GM19025 (cell line): ENCODE measurements around the gene TIGAR.

ENCODE experiments used
- ATAC-seq: cut with Tn5 transposase; IDR thresholded peaks from one replicate; pipeline ENCODE4 v1.9.1; 2021; ENCODE audit warnings: mild to moderate bottlenecking, low read depth, moderate library complexity; ENCODE audit not compliant: unreplicated experiment

The TIGAR gene

DNA sequence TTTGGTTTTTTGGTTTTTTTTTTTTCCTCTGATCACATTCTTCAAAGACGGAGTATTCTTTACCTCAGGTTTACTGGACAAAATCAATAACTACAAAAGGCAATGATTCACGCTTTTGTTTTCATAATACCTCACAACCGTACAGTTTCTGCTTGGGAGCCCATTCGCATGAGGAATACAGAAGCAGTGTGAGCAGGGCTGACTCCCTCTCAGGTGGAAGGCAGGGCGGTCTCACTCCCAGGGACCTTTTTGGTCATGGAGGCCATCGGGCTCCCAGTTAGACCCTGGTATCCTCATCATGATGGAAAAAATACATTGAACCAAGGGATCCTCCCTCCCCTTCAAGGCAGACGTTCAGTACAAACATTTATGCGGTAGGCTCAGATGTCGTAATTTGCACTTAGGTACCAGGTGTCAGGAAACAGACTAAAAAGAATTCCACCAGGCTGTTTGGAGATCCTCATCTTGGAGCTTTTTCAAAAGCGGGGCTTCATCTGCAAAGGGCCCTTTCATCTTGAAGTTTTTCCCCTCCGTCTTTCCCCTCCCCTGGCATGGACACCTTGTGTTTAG is 19.0 kb upstream of the TIGAR start:
- ATAC-seq = no peak

DNA sequence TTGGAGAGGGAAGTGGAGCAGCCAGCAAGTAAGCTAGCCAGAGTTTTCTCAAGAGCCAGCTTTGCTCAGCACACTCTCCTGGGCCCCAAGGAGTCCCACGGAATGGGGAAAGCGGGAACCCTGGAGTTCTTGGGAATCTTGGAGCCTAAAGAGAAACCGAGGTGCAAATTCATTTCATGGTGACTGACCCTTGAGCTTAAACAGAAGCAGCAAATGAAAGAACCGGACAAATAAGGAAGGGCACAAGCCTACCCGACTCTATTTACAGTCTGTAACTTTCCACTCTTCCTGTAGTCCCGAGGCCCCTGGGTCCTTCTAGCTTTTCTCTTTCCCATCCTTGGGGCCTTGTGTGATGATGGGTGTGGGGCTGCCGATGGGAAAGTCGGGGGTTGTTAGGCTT is 18.1 kb upstream of the TIGAR start:
- ATAC-seq = no peak

DNA sequence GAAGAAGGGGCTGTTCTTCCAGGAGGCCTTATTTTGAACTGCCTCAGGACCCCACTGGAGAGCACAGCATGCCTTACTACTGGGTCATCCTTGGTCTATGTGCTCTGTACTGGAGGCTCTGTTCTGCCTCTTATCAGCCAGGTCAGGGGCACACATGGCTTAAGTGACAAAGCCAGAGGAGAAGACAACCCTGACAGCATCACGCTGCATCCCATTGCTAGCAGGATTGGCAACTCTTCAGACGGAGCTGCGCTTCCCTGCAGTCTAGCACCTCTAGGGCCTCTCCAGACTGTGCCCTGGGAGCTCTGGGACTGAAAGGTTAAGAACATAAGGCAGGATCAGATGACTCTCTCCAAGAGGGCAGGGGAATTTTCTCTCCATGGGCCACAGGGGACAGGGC is 17.3 kb upstream of the TIGAR start:
- ATAC-seq = no peak

DNA sequence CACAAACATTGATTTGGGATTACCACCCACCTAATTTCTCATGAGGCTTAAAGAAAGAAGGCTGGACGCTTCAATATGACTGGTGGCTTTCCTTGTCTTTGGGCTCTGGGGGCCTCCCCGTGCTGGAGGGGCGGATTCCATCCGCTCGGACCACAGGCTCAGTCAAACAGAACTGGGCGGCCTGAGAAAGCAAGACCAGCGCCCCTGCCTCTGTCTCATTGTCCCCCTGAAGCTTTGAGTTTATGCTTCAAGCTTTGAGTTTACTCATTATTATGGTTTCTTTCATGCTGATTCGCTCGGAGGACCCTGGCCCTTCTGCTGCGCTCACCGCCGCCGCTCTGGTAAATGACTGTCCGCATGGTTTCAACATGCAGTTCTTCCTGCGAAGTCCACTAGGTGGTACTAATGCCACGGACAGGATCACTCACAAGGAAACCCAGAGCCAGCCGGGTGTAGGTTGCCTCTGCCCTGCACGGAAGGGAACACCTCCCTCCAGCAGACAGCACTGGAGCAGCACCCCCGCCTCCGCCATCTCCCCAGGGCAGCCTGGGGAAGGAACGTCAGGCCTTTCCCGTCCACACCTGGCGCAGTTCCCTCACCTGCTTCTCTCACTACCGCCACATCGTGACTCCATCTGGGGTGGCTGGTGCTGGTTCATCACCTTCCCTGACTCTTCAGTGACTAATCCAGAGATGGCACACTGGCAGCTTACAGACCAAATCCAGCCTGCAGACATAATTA is 13.2 kb upstream of the TIGAR start:
- no peak for ATAC-seq

DNA sequence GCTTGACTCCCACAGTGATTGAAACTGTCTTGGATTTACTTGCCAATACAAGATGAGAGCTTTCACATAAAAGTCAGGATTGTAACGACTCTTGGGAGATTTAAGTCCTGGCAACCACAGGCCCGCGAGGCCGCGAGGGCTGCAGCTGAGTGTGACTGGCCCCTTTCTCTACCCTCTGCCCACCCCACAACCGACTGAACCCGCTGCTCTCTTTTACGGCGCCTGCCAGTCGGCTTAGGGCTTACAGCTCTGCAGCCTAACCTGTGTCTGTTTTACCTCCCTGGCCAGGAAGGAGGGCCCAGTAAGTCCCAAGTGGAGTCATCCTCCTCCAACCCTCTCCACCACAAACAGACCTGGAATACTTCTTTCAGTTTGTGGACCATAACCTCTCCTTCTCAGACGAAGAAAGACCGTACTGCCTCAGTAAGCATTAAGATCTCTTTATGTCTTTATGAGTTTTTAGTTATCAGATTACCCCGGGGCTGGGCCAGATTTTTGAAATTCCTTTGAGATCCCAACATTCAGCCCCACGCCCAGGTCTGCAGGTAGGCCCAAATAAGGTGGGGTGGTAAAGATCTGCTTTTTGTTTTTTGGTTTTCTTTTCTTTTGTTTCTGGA is 12.6 kb upstream of the TIGAR start:
- no peak for ATAC-seq

DNA sequence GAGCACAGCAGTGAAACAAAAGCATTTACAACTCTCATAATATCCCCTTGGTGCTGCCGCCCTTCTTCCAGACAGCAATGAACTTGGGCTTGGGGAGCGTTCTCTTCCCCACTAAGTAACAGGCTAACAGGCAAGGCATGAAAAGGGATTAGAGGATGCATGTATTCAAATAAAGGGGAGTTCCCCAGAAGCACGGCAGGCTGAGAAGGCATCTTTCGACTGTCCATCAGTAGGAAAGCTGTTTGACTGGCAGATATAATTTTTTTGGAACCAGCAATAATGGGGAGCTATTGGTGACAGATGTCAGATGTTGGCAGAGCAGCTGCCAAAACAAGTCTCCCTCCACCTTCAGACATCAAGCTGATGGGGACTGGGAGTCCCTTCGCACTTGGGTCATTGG is 9.2 kb upstream of the TIGAR start:
- ATAC-seq = no peak

DNA sequence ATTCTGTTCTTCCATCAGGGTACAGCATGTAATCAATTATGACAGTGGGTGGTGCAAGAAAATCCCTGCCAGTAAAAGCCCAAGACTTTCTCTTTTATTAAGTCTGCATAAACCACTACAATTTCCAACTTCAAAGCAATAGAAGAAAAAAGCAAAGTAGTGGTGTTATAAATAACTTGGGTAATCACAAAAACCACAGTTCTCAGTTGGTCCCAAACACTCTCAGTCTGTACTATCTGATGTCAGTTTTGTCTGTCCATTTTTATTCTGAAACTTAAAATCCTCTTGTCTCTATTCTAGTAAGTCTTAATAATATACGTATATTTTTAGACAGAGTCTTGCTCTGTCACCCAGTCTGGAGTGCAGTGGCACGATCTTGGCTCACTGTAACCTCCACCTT is 8.8 kb upstream of the TIGAR start:
- ATAC-seq = no peak

DNA sequence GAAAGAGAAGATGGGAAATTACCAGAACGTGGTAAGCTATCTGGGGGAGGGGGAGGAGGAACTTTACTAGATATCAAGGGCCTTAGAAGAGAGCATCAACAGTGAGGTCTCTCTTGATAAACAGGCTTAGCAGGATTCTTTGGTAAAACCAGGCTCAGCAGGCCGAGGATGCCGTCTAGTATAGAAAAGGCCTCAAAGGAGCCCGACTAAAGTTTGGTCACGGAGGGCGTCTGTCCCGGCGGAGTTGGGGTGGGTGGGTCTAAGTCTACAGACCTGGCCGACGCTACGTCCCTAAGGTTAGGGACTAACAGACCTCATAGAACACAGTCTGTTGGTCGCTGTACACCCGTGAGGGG is 538 bp upstream of the TIGAR start:
- ATAC-seq = peak; percentile 28

DNA sequence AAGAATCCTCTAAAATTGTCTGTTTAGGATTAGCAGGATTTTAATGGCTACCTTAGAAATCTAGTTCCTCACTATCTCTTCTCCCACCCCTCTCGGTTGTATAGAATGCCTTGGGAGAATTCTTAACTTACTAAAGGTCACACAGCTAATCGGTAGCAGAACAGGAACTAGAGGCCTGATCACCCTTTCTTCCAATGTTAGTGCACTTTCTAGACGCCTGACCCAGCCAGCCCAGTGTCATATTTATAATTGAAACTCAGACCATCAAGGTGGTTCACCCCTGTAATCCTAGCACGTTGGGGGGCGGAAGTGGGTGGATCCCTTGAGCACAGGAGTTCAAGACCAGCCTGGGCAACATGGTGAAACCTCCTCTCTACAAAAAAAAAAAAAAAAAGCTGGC is 1.7 kb downstream of the TIGAR start:
- ATAC-seq = no peak

DNA sequence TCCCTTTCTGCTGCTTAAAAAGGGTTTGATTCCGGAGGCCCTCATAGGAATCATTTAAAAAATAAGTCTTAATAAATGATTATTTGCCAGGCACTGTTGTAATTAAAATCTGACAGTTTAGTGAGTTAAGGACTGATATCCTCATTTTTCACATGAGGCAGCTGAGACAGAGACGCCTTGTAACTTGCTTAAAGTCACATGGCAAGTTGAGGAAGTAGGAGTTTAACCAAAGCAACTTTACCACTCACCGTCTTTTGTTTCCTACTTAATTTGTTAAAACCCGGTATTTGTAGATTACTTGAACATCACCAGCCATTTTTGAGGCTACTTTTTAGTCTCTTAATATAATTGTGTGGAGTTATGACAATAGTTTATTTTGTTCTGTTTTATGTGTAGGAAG is 2.4 kb downstream of the TIGAR start:
- ATAC-seq = no peak

DNA sequence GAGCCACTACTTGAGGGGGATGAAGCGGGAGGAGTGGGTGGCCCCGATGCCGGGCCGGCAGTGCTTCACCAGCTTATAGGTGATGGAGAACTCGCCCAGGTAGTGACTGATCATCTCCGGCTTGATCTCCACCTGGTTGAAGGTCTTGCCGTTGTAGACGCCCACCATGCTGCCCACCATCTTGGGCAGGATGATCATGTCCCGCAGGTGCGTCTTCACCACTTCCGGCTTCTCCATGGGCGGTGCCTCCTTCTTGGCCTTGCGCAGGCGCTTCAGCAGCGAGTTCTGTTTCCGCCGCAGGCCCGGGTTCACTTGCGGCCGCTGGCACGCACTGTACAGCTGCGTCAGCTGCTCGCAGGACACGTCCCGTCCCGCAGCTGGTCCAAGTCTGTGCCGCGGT is 3.4 kb downstream of the TIGAR start:
- no peak for ATAC-seq

DNA sequence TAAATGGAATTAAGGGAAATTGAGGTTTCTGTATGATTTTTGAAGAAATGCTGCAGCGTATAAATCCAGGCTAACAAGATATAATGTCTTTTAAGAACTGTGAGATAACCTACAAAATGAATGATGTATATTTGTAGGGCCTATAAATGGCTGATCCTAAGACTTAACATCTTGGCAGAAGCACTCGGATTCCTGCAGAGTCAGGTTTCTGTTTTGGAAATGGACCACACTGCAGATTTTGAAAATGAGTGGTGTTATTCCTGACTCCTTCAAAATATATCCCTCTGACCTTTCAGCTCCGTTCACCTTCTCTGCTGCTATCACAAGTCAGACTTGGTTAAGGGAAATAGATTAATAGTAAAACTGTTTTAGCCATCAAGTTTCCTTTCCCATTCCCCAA is 5.0 kb downstream of the TIGAR start:
- ATAC-seq = no peak

DNA sequence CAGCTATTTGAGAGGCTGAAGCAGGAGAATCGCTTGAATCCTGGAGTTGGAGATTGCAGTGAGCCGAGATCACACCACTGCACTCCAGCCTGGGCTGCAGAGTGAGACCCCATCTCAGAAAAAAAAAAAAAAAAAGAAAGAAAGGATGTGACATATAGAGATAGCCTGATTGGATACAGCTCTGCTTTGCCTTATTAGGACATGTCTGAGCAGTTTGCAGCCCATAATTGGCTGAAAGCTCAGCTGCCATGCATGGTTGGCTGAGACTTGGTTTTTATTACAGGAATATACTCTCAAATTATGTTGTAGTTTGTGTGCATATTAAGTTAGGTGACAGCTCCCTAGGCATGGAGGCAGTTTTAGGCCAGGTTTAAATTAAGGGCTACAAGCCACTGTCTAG is 6.3 kb downstream of the TIGAR start:
- ATAC-seq = no peak

DNA sequence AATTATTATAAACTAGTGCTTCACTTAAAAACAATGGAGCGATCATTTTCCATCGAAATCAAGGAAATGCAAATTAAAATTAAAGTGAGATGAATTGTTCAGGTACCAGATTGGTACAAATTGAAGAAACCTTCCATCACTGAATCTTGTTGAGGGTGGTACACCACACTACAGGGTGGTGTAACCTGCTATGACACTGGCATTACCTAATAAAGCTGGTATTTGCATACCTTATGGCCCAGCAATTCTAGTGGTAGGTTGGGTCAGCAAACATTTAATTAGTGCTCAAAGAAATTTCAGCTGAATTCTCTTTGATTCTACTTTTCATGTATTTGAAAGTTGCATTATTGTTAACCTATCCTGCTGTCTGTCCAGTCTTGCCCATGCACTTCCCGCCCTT is 9.2 kb downstream of the TIGAR start:
- ATAC-seq = no peak

DNA sequence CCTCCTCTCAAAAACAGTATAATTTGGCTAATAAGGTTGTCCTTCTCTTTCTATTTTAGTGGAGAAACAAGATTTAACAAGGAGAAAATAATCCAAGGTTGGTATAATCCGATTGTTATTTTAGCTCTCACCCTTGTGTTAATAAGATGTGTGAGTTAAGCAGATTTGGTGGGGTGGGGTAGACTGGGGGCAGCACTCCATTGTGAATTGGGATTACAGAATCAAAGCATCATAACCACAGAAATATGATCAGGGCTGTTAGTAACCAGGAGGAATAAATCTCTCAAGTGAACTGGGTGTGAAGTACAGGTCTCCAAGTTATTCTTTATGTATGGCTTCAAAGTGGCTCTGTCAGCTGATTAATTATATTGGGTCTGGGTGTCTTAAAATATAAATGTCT is 10.2 kb downstream of the TIGAR start:
- no peak for ATAC-seq

DNA sequence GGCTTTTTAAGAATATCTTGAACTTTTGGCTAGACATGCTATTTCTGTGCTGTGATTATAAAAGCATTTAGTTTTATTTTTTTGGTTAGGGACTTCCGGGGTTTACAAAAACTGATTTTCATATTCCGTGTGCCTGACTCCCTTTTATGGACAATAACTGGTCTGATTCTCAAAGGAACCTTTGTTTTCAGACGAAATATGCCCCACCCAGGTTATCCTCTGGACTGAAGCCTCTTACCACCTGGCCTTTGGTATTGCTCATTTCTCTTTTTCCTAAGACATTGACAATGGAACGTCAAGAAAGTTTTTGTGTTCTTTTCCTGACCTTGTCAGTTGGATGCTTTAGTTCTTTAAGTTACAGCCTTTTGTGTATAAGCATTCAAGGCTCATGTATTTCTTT is 10.8 kb downstream of the TIGAR start:
- ATAC-seq = no peak

DNA sequence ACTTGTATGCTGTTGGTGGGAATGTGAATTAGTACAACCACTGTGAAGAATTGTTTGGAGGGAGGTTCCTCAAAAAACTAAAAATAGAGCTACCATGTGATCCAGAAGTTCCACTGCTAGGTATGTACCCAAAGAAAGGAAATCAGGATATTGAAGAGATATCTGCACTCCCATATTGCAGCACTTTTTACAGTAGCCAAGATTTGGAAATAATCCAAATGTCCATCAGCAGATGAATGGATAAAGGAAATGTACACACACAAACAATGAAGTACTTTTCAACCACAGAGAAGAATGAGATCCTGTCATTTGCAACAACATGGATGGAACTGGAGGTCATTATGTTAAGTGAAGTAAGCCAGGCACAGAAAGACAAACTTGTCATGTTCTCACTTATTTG is 25.9 kb downstream of the TIGAR start:
- no peak for ATAC-seq

DNA sequence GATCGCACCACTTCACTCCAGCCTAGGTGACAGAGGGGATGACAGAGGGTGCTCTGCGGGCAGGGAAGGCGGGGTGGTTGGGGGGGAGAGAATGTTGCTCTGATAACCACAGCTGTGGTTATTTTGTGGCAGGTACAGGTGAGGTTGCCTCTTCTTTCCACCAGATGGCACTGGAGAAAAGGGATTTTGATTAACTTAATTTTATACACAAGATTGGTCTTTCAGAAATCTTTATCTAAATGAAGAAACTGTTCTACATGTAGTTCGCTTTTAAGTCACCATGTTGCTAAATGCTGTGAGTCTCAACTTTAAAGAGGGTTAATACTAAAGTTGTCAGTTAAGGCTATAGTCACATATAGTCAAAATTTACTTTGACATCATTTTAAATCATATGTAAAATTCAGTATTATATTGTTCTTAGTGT is 32.8 kb downstream of the TIGAR start:
- no peak for ATAC-seq

DNA sequence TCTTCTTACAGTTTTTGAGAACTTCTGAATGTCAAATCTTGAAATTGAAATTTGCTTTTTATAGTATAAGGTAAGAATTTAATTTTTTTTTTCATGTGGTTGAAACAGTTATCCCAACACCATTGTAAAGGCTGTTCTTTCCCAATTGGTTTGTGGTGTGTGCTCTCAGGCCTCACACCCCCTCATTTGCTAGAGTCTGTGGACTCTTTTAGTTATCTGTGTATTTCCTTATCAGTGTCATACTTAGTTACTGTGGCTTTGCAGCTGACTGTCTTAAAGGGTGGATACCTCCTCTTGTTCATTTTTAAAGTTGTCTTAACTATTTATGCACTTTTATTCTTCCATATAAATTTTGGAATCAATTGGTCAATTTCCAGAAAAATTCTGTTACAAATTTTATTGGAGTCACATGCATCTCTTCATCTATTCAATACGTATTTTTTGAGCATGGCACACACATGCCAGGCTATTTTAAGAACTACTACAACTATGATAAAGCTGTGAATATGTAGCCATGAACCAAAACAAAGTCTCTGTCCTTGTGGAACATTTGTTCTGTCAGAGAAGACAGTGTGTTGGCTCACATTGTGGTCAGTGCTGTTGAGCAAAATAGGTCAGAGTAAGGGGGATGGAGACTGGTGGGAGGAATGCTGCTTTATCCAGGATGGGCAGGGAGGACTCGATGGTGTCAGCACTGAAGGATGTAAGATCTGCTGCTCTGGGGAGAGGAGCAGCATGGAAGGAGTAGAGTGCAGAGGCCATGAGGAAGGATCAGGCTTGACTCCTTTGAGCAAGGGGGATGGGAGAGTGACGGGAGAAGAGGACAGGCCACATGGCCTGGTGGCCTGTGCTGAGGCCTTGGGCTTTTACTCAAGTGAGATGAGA is 34.4 kb downstream of the TIGAR start:
- no peak for ATAC-seq

DNA sequence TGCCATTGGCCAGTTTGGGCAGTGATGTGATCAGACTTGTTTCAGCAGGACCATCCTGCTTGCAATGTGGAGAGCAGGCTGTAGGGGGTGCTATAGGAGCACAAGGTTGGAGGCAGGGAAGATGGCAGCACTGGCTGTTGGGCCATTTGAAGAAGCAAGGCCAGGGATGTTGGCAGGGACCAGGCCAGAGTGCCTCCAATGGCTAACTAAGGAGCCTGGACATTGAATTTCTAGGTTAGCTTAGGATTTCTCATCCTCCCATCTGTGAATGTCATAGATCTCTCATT is 35.0 kb downstream of the TIGAR start:
- no peak for ATAC-seq

DNA sequence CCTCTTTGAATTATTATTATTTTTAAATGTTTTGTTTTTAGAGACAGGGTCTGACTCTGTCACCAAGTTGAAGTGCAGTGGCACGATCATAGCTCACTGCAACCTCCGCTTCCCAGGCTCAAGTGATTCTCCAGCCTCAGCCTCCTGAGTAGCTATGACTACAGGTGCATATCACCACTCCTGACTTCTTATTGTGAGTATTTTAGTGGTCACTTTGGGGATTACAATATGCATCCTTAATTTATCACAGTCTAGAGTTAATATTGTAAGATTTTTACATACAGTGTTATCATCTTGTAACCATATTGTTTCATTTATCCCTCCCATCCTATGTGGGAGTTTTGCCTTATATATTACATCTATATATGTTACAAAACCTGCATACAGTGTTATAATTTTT is 45.1 kb downstream of the TIGAR start:
- no peak for ATAC-seq

DNA sequence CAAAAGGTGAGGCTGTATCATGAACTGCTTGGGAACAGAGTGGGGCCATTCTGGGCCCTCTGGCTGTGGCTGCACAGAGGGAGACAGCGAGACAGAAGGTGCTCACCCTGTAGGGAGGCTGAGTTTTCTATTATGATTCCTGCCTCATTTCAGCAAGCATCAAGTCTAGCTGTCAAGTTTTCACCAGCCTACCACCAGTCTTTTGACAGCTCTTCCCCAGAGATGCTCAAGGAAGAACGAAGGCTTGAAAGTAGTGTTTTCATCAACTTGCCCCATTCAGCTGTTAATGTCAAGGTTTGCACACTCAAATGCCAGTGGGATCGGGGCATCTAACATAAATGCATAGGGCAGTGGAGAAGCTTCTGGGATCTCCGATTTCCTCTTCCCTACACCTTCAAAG is 48.5 kb downstream of the TIGAR start:
- ATAC-seq = no peak
